HEK293 (cell line): ENCODE data around the gene COL12A1.

Experiments used
- CTCF ChIA-PET: fragments of 350-600 bp; formaldehyde crosslinking; extraction: SDS; loops from one replicate; lab custom pipeline; 2021; ENCODE audit warnings: antibody characterized with exemption; lab: Yijun Ruan, JAX
- POLR2A ChIA-PET: fragments of 300-600 bp; formaldehyde crosslinking; extraction: SDS; loops from one replicate; lab custom pipeline; 2020; ENCODE audit warnings: antibody characterized with exemption, inconsistent platforms; lab: Yijun Ruan, JAX
- H3K27ac ChIP-seq: fragments of 200-500 bp; sonication (Bioruptor generic); 2 replicates; pipeline ENCODE4 v1.5.1; 2014; ENCODE audit warnings: low read depth, low read length, control low read depth, inconsistent platforms; ENCODE audit errors: extremely low read depth
- H3K36me3 ChIP-seq, 2 experiments: fragments of 200-500 bp in 1 of 2; sonication (Bioruptor generic) in 1 of 2; 1 replicate in 1 of 2; 2 replicates in 1 of 2; pipeline ENCODE4 v1.5.1; 2014 to 2017; ENCODE audit warnings: inconsistent platforms in 2 of 2, low read length in 2 of 2; ENCODE audit not compliant: control insufficient read depth in 2 of 2, insufficient read depth in 1 of 2
- H3K4me1 ChIP-seq: fragments of 200-500 bp; sonication (Bioruptor generic); 2 replicates; pipeline ENCODE4 v1.5.1; 2014; ENCODE audit warnings: mild to moderate bottlenecking, low read length, inconsistent platforms; ENCODE audit not compliant: control insufficient read depth, insufficient read depth
- H3K4me3 ChIP-seq: 2 replicates; pipeline ENCODE4 v1.5.1; 2011; ENCODE audit warnings: low read depth, mild to moderate bottlenecking, control low read depth, low read length, moderate library complexity
- H3K9me3 ChIP-seq: fragments of 200-500 bp; sonication (Bioruptor generic); 2 replicates; pipeline ENCODE4 v1.5.1; 2014; ENCODE audit warnings: low read depth, low read length, inconsistent platforms; ENCODE audit not compliant: control insufficient read depth, insufficient read depth
- GLI4 ChIP-seq: fragments of 450-650 bp; formaldehyde crosslinking; IDR thresholded peaks from 2 replicates; pipeline ENCODE4 v1.5.1; 2016; ENCODE audit warnings: missing biosample characterization, missing genetic modification characterization
- HOXA7 ChIP-seq: sonication (generic); formaldehyde crosslinking; IDR thresholded peaks from 2 replicates; pipeline ENCODE4 v1.8.1; 2022; ENCODE audit warnings: missing genetic modification reagents, borderline replicate concordance
- INSM2 ChIP-seq: fragments of 450-650 bp; formaldehyde crosslinking; IDR thresholded peaks from 2 replicates; pipeline ENCODE4 v1.5.1; 2016; ENCODE audit warnings: missing biosample characterization, missing genetic modification characterization
- PRDM6 ChIP-seq: fragments of 450-650 bp; formaldehyde crosslinking; IDR thresholded peaks from 2 replicates; pipeline ENCODE4 v1.5.1; 2017; ENCODE audit warnings: missing biosample characterization, missing genetic modification characterization
- SCRT2 ChIP-seq: fragments of 450-650 bp; formaldehyde crosslinking; IDR thresholded peaks from 2 replicates; pipeline ENCODE4 v1.5.1; 2016; ENCODE audit warnings: missing biosample characterization, missing genetic modification characterization
- ZBTB48 ChIP-seq: fragments of 450-650 bp; formaldehyde crosslinking; IDR thresholded peaks from 2 replicates; pipeline ENCODE4 v1.5.1; 2016; ENCODE audit warnings: missing biosample characterization, missing genetic modification characterization
- ZFHX2 ChIP-seq: fragments of 450-650 bp; formaldehyde crosslinking; conservative IDR thresholded peaks from 2 replicates; pipeline ENCODE4 v1.5.1; 2016; ENCODE audit warnings: missing biosample characterization, missing genetic modification characterization
- ZNF266 ChIP-seq: fragments of 450-650 bp; formaldehyde crosslinking; IDR thresholded peaks from 2 replicates; pipeline ENCODE4 v1.5.1; 2016; ENCODE audit warnings: missing biosample characterization, missing genetic modification characterization, low read depth
- ZNF324 ChIP-seq: fragments of 450-650 bp; formaldehyde crosslinking; IDR thresholded peaks from 2 replicates; pipeline ENCODE4 v1.5.1; 2016; ENCODE audit warnings: missing biosample characterization, missing genetic modification characterization
- ZNF341 ChIP-seq: fragments of 450-650 bp; formaldehyde crosslinking; IDR thresholded peaks from 2 replicates; pipeline ENCODE4; 2016; ENCODE audit warnings: low read depth, missing biosample characterization, missing genetic modification characterization
- ZNF391 ChIP-seq: fragments of 450-650 bp; formaldehyde crosslinking; IDR thresholded peaks from 2 replicates; pipeline ENCODE4 v1.5.1; 2016; ENCODE audit warnings: low read depth, missing biosample characterization, missing genetic modification characterization, borderline replicate concordance
- ZNF398 ChIP-seq: fragments of 450-650 bp; formaldehyde crosslinking; IDR thresholded peaks from 2 replicates; pipeline ENCODE4 v1.5.1; 2017; ENCODE audit warnings: missing biosample characterization, missing genetic modification characterization
- ZNF580 ChIP-seq: fragments of 450-650 bp; formaldehyde crosslinking; IDR thresholded peaks from 2 replicates; pipeline ENCODE4 v1.5.1; 2016; ENCODE audit warnings: missing biosample characterization, missing genetic modification characterization
- ZNF654 ChIP-seq: fragments of 450-650 bp; formaldehyde crosslinking; IDR thresholded peaks from 2 replicates; pipeline ENCODE4 v1.5.1; 2016; ENCODE audit warnings: low read depth, missing biosample characterization, missing genetic modification characterization
- ZNF660 ChIP-seq: fragments of 450-650 bp; IDR thresholded peaks from 2 replicates; pipeline ENCODE4 v1.5.1; 2018; ENCODE audit warnings: missing biosample characterization, mild to moderate bottlenecking, missing genetic modification characterization
- ZNF692 ChIP-seq: fragments of 450-650 bp; formaldehyde crosslinking; IDR thresholded peaks from 2 replicates; pipeline ENCODE4 v1.5.1; 2016; ENCODE audit warnings: missing biosample characterization, missing genetic modification characterization
- ZNF76 ChIP-seq: fragments of 450-650 bp; formaldehyde crosslinking; IDR thresholded peaks from 2 replicates; pipeline ENCODE4; 2016; ENCODE audit warnings: low read depth, missing biosample characterization, missing genetic modification characterization, borderline replicate concordance
- ZSCAN30 ChIP-seq: fragments of 450-650 bp; IDR thresholded peaks from 2 replicates; pipeline ENCODE4 v1.5.1; 2018; ENCODE audit warnings: missing biosample characterization, mild to moderate bottlenecking, missing genetic modification characterization, moderate library complexity

Gene COL12A1

GRCh38 chr6:75166773-75167172, 39.1 kb downstream of the COL12A1 start (continued):
- TF ChIP-seq ZNF398 (tag by site-specific recombination) (no peak), ZNF76 (tag by site-specific recombination) (no peak)

- POLR2A ChIA-PET = no interaction called here
- TF ChIP-seq ZNF391 (tag by site-specific recombination) (no peak), ZNF266 (tag by site-specific recombination) (no peak), SCRT2 (tag by site-specific recombination) (no peak), ZNF580 (tag by site-specific recombination) (no peak), ZBTB48 (tag by site-specific recombination) (no peak), ZFHX2 (no peak), INSM2 (no peak), ZNF660 (tag by site-specific recombination) (no peak), PRDM6 (tag by site-specific recombination) (no peak), ZNF692 (tag by site-specific recombination) (no peak), ZNF341 (tag by site-specific recombination) (no peak), HOXA7 (no peak), GLI4 (tag by site-specific recombination) (no peak), ZNF654 (tag by site-specific recombination) (no peak), ZSCAN30 (tag by site-specific recombination) (no peak), ZNF324 (tag by site-specific recombination) (no peak)
- Histone ChIP-seq H3K27ac (no peak overlapping the region), H3K9me3 (no peaks in the 10 kb centered on the region), H3K4me3 (no peak overlapping the region), H3K36me3 (no peaks in the 10 kb centered on the region), H3K4me1 (no peaks in the 10 kb centered on the region)
- CTCF ChIA-PET = no interaction called here
Observed at GRCh38 chr6:75166236-75166635, 39.6 kb downstream of the COL12A1 start.
